Pancreas (tissue), 10 donors: ENCODE data around the gene KSR1. TPM values are rescaled to one million over a fixed set of nuclear protein-coding genes. Genes with fewer than 3 reads are reported as not detected.

Experiments
- ATAC-seq, 4 donors: fragments of 200-7000 bp; cut with Tn5 transposase; one replicate each; pipeline versions ENCODE4 v1.8.0 to v1.9.1; 2020; ENCODE audit warnings: mild to moderate bottlenecking in 4 of 4, moderate library complexity in 4 of 4
- DNase-seq, 6 donors: peaks; one replicate each; pipeline ENCODE4 v3.0.0-alpha.2; 2020
- FAIRE-seq: peaks from 2 replicates; lab custom pipeline; 2012; peaks lifted over from hg19 to GRCh38; lab: Jason Lieb, UNC
- H3K27ac ChIP-seq, 4 donors: fragments of 200-600 bp; sonication (generic); 1 replicate in 3 of 4; 2 replicates in 1 of 4; pipeline versions ENCODE4 v1.5.0 to v1.8.0; 2020
- H3K27me3 ChIP-seq, 4 donors: fragments of 200-600 bp; one replicate each; pipeline ENCODE4 v1.8.0; 2021
- H3K36me3 ChIP-seq, 3 donors: fragments of 200-600 bp; sonication (generic) in 1 of 3; one replicate each; pipeline versions ENCODE4 v1.5.0 to v1.8.0; 2020 to 2021
- H3K4me1 ChIP-seq, 3 donors: fragments of 200-600 bp; one replicate each; pipeline ENCODE4 v1.8.0; 2021
- H3K4me3 ChIP-seq, 4 donors: fragments of 200-600 bp; sonication (generic) in 2 of 4; one replicate each; pipeline versions ENCODE4 v1.5.0 to v1.8.0; 2020 to 2021
- H3K9me3 ChIP-seq, 4 donors: fragments of 200-600 bp; one replicate each; pipeline ENCODE4 v1.8.0; 2021
- CTCF ChIP-seq, 4 donors: fragments of 200-600 bp; sonication (generic) in 3 of 4; IDR thresholded peaks; one replicate each; pipeline versions ENCODE4 v1.5.0 to v1.8.0; 2021; ENCODE audit warnings: antibody characterized with exemption in 4 of 4
- WGBS, 2 donors: extraction: QIAGEN DNeasy Blood & Tissue Kit; methylation state at CpG; one replicate each; pipeline ENCODE4 v1.1.7; 2013; 5-methylcytosine and 5-hydroxymethylcytosine counted together
- intact Hi-C, 3 donors: fragments of 100-400 bp; cut with DNase I; formaldehyde crosslinking; loops; one replicate each; pipeline versions ENCODE4 v1.11.1 to v1.14.2; 2022
- polyA plus RNA-seq, 2 donors: library from polyadenylated mRNA; stranded (reverse); fragments of 200-250 nt; gene quantifications; one replicate each; pipeline ENCODE4 v1.2.3, GENCODE V29; 2013
- total RNA-seq, 6 donors: library from RNA; stranded (reverse); fragmentation: NEBNext Ultra II Directional in 4 of 6; extraction: Animal tissue kit (Norgen Biotek cat#: 25700) in 4 of 6; gene quantifications; one replicate each; pipeline versions ENCODE4 v1.2.1 to v1.2.4, GENCODE V29; 2021 to 2023
- donor health status: healthy with polysubstance abuse.
- donor health status: DM: no; HTN: no; CAD: no; lungs with moderate emphysema.
- donor health status: DM: no; HTN: no; CAD: no.
- donor health status: control.
- donor health status: control.
- donor health status: Bipolar disorder and iron deficiency.
- donor health status: DM: yes; HTN: yes; CAD: no.
- donor health status: DM: no; HTN: no; CAD: no.
- donor health status: DM: no; HTN: no; CAD: no.
- donor health status: DM: yes; HTN: yes; CAD: no.

The KSR1 gene
- total and polyA plus RNA-seq, 8 donors = 68.2 to 139 (median 103) TPM

DNA sequence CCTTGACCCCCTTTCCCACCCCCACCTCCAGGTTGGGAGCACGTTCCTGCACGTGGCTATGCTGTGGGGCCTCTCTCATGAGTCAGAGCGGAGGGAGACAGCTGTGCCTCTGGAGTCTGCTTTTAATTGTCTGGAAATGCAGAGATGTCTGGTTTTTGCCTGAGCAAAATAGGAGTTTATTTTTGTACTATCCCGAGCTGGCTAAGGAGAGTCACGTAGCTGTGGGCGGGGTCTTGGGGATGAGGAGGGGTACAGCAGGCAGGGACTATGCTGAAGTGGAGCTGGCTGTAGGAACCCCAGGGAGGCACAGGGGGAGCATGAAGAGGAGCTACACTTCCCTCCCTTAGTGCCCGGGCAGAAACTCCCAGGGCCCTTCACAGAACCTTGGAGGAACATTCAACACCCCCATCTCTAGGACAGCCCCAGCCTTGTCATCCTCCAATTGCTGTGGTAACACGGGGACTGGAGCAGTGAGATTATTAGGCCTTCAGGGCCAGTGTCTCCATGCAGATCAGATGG, 130.0 kb downstream of the KSR1 start:
- ATAC-seq (peak in 1 of 4 donors; percentile 11), FAIRE-seq (no peak), DNase-seq (no peak)
- Histone ChIP-seq H3K27ac (no peak overlapping the region), H3K4me3 (no peak overlapping the region), H3K4me1 (no peaks in the 10 kb centered on the region), H3K9me3 (no peaks in the 10 kb centered on the region), H3K27me3 (no peaks in the 10 kb centered on the region), H3K36me3 (peaks cover 0 to 53% (median 14%) of the 10 kb centered on the region in 3 donors)
- 77 to 80% methylated on average over 8 of the region's 8 CpGs for WGBS, 2 donors
- TF ChIP-seq CTCF (IDR thresholded peaks at IDR 0.05) = no peak
- intact Hi-C loops = loop anchor here in 1 of 3 donors (10.0 kb wide), 2 partner anchors 51 to 131 kb away; partner anchors contain the start of gene KSR1

GRCh38 chr17:27588354-27588753, 132.1 kb downstream of the KSR1 start:
- Histone ChIP-seq H3K36me3 (peaks cover 0 to 58% (median 17%) of the 10 kb centered on the region in 3 donors), H3K4me1 (no peaks in the 10 kb centered on the region), H3K4me3 (no peak overlapping the region), H3K9me3 (no peaks in the 10 kb centered on the region), H3K27me3 (no peaks in the 10 kb centered on the region), H3K27ac (no peak overlapping the region)
- FAIRE-seq (no peak), ATAC-seq (no peak), DNase-seq (no peak)
- 90 to 92% methylated on average over 15 of the region's 15 CpGs for WGBS, 2 donors
- intact Hi-C loops = loop anchor here in 1 of 3 donors (10.0 kb wide), 2 partner anchors 54 to 134 kb away; partner anchors contain the start of gene KSR1
- TF ChIP-seq CTCF (IDR thresholded peaks at IDR 0.05) = no peak

GRCh38 chr17:27590864-27591263, 134.6 kb downstream of the KSR1 start:
- WGBS, 2 donors = 97 to 98% methylated on average over 3 of the region's 3 CpGs
- Histone ChIP-seq H3K4me1 (no peaks in the 10 kb centered on the region), H3K27ac (no peak overlapping the region), H3K27me3 (no peaks in the 10 kb centered on the region), H3K36me3 (peaks cover 0 to 59% (median 13%) of the 10 kb centered on the region in 3 donors), H3K9me3 (no peaks in the 10 kb centered on the region), H3K4me3 (no peak overlapping the region)
- intact Hi-C loops = loop anchor here in 1 of 3 donors (10.0 kb wide), 1 partner anchor 356 kb away; no protein-coding TSS in a partner anchor
- no peak for DNase-seq
- no peak for TF ChIP-seq CTCF (IDR thresholded peaks at IDR 0.05)
- FAIRE-seq = no peak
- ATAC-seq = no peak

DNA sequence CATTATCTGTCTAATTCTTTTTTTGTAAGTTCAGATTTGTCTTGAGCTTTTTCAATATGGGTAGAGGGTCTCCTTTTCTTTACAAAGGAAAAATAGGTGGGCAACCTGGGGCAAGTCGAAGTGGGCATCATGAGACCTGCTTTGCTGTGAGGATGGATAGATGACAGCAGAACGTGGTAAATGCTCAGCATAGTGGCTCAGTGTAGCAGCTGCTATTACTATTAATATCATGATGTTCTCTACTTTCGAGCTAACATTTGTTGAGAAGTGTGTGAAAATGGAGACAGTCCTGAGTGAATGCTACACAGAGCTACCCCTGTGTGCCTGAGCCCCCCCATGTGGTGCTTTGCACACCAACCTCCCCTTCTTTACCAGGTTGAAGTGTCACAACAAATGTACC, 135.7 kb downstream of the KSR1 start:
- intact Hi-C loops = loop anchor here in 1 of 3 donors (10.0 kb wide), 1 partner anchor 357 kb away; no protein-coding TSS in a partner anchor
- H3K4me3 ChIP-seq = no peak overlapping the region
- FAIRE-seq (no peak), ATAC-seq (no peak), DNase-seq (no peak)
- 83 to 87% methylated on average over 3 of the region's 3 CpGs for WGBS, 2 donors
- no peak for TF ChIP-seq CTCF (IDR thresholded peaks at IDR 0.05)
- no peaks in the 10 kb centered on the region for H3K9me3 ChIP-seq
- H3K4me1 ChIP-seq = no peaks in the 10 kb centered on the region
- H3K36me3 ChIP-seq = peaks cover 0 to 52% (median 10%) of the 10 kb centered on the region in 3 donors
- no peak overlapping the region for H3K27ac ChIP-seq
- no peaks in the 10 kb centered on the region for H3K27me3 ChIP-seq

DNA sequence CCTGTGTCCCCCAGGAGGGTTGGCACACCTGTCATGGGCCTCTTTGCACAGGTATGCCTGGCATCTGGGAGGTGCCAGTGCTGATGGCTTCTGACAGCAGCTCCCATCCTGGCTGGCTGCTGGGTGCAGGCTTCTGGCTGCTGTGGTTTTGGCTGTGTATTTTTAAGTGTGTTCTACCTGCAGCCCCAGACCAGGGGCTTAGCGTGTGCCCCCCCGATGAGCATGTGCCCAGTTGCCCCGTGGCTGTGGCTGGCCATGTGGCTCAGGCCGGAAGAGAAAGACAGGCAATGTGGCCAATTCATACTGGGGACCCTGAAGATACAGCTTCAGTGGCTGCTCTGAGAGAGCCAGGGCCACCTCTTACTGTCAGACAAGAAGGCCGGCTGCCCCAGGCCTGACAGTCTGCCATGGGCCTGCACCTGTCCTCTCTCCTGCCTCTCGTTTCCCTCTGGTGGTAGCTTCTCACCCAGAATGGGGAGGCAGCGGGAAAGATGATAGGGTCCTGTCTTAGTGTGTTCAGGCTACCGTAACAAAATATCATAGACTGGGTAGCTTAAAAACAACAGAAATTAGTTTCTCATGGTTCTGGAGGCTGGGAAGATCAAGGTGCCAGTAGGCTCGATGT, 137.1 kb downstream of the KSR1 start:
- DNase-seq = no peak
- intact Hi-C loops = loop anchor here in 1 of 3 donors (10.0 kb wide), 1 partner anchor 359 kb away; no protein-coding TSS in a partner anchor

More for the DNA sequence above, 137.1 kb downstream of the KSR1 start:
- ATAC-seq = no peak
- Histone ChIP-seq H3K4me3 (no peak overlapping the region), H3K9me3 (no peaks in the 10 kb centered on the region), H3K27me3 (no peaks in the 10 kb centered on the region), H3K4me1 (no peaks in the 10 kb centered on the region), H3K27ac (peak overlapping the region in 1 of 4 donors; percentile 3), H3K36me3 (peaks cover 2 to 56% (median 6%) of the 10 kb centered on the region in 3 donors)
- no peak for FAIRE-seq
- WGBS, 2 donors = 84 to 94% methylated on average over 8 to 9 of the region's 9 CpGs
- TF ChIP-seq CTCF (IDR thresholded peaks at IDR 0.05) = no peak
